DND-41 (cell line): Measurements from ENCODE around the gene JADE2.

ENCODE experiments used
- ATAC-seq: fragments of 200-7000 bp; cut with Tn5 transposase; 3 replicates; pipeline ENCODE4 v1.9.1; 2021; ENCODE audit warnings: low read depth; ENCODE audit not compliant: insufficient read depth
- DNase-seq: peaks from one replicate; pipeline ENCODE4 v3.0.0-alpha.2; 2020
- H2AFZ ChIP-seq: 2 replicates; pipeline ENCODE4 v1.6.0; 2012; ENCODE audit warnings: low read depth, low read length
- H3K27ac ChIP-seq: 2 replicates; pipeline ENCODE4 v1.5.1; 2012; ENCODE audit warnings: low read length, inconsistent platforms
- H3K27me3 ChIP-seq: fragments of 200-600 bp; sonication (generic); 2 replicates; pipeline ENCODE4 v1.6.0; 2012; ENCODE audit warnings: low read length, mild to moderate bottlenecking, inconsistent platforms; ENCODE audit not compliant: insufficient read depth, poor library complexity
- H3K36me3 ChIP-seq: 2 replicates; pipeline ENCODE4 v1.5.1; 2012; ENCODE audit warnings: low read length, inconsistent platforms; ENCODE audit not compliant: insufficient read depth
- H3K4me1 ChIP-seq: 2 replicates; pipeline ENCODE4 v1.5.1; 2012; ENCODE audit warnings: mild to moderate bottlenecking, low read length; ENCODE audit not compliant: insufficient read depth
- H3K4me2 ChIP-seq: 2 replicates; pipeline ENCODE4 v1.6.0; 2012; ENCODE audit warnings: mild to moderate bottlenecking, moderate library complexity, low read length, inconsistent platforms; ENCODE audit not compliant: insufficient read depth
- H3K4me3 ChIP-seq, 2 experiments: fragments of 200-600 bp in 1 of 2; shearing (Covaris generic) in 1 of 2; 2 replicates each; pipeline ENCODE4 v1.5.1; 2012 to 2016; ENCODE audit warnings: inconsistent platforms in 2 of 2, low read length in 2 of 2, mild to moderate bottlenecking in 2 of 2, low read depth in 1 of 2, moderate library complexity in 1 of 2
- H3K79me2 ChIP-seq: 2 replicates; pipeline ENCODE4 v1.6.0; 2012; ENCODE audit warnings: low read length, inconsistent platforms; ENCODE audit not compliant: insufficient read depth
- H3K9ac ChIP-seq: 2 replicates; pipeline ENCODE4 v1.6.0; 2012; ENCODE audit warnings: low read depth, mild to moderate bottlenecking, inconsistent platforms, low read length, moderate library complexity
- H3K9me3 ChIP-seq: 2 replicates; pipeline ENCODE4 v1.5.1; 2012; ENCODE audit warnings: low read length, moderate library complexity, mild to moderate bottlenecking, inconsistent platforms; ENCODE audit not compliant: insufficient read depth, severe bottlenecking
- H4K20me1 ChIP-seq: 2 replicates; pipeline ENCODE4 v1.6.0; 2012; ENCODE audit warnings: low read length; ENCODE audit not compliant: insufficient read depth
- CTCF ChIP-seq: IDR thresholded peaks from 2 replicates; pipeline ENCODE4 v1.5.1; 2012; ENCODE audit warnings: borderline replicate concordance, low read length, moderate library complexity, mild to moderate bottlenecking; ENCODE audit not compliant: poor library complexity, severe bottlenecking; ENCODE audit errors: extremely low read depth
- EZH2 ChIP-seq: IDR thresholded peaks from 3 replicates; pipeline ENCODE4 v1.6.1; 2012; ENCODE audit warnings: borderline replicate concordance, low read depth, mild to moderate bottlenecking, moderate library complexity, low read length, inconsistent platforms; ENCODE audit not compliant: severe bottlenecking

Gene JADE2

GRCh38 chr5:134556994-134557393, 31.5 kb downstream of the JADE2 start:
- Histone ChIP-seq H3K79me2 (peaks cover 18% of the 10 kb centered on the region), H4K20me1 (peaks cover 59% of the 10 kb centered on the region), H3K4me1 (no peaks in the 10 kb centered on the region), H3K4me3 (no peak overlapping the region), H3K9me3 (no peaks in the 10 kb centered on the region), H2AFZ (no peak overlapping the region), H3K27ac (no peak overlapping the region), H3K4me2 (no peak overlapping the region), H3K27me3 (no peaks in the 10 kb centered on the region), H3K9ac (no peak overlapping the region), H3K36me3 (peaks cover 82% of the 10 kb centered on the region)
- no peak for ATAC-seq
- TF ChIP-seq CTCF (no peak), EZH2 (no peak)
- no peak for DNase-seq

- H3K79me2 ChIP-seq = peaks cover 18% of the 10 kb centered on the region
- DNase-seq (no peak), ATAC-seq (no peak)
- no peaks in the 10 kb centered on the region for H3K27me3 ChIP-seq
- no peaks in the 10 kb centered on the region for H3K4me1 ChIP-seq
- no peak overlapping the region for H3K4me3 ChIP-seq
- no peak overlapping the region for H2AFZ ChIP-seq
- peaks cover 84% of the 10 kb centered on the region for H3K36me3 ChIP-seq
- H3K27ac ChIP-seq = no peak overlapping the region
- H3K9me3 ChIP-seq = no peaks in the 10 kb centered on the region
- H4K20me1 ChIP-seq = peaks cover 47% of the 10 kb centered on the region
- H3K4me2 ChIP-seq = no peak overlapping the region
- TF ChIP-seq EZH2 (no peak), CTCF (no peak)
- no peak overlapping the region for H3K9ac ChIP-seq
These were observed 34.2 kb downstream of the JADE2 start for GRCh38 chr5:134559672-134560071.

- DNase-seq (no peak), ATAC-seq (no peak)
- Histone ChIP-seq H3K27me3 (no peaks in the 10 kb centered on the region), H3K9me3 (no peaks in the 10 kb centered on the region), H3K4me2 (no peak overlapping the region), H3K79me2 (peaks cover 18% of the 10 kb centered on the region), H3K36me3 (peaks cover 85% of the 10 kb centered on the region), H3K4me3 (no peak overlapping the region), H2AFZ (no peak overlapping the region), H3K9ac (no peak overlapping the region), H4K20me1 (peaks cover 44% of the 10 kb centered on the region), H3K27ac (no peak overlapping the region), H3K4me1 (no peaks in the 10 kb centered on the region)
- TF ChIP-seq EZH2 = no peak
- no peak for TF ChIP-seq CTCF
These were observed 35.2 kb downstream of the JADE2 start for GRCh38 chr5:134560698-134561097.

GRCh38 chr5:134561871-134562296, 36.4 kb downstream of the JADE2 start:
- peaks cover 13% of the 10 kb centered on the region for H3K79me2 ChIP-seq
- DNase-seq (peak; percentile 15), ATAC-seq (peak; percentile 44; the same call in 1 of the 3 replicates)
- no peak overlapping the region for H3K27ac ChIP-seq
- peaks cover 40% of the 10 kb centered on the region for H4K20me1 ChIP-seq
- H3K4me3 ChIP-seq = no peak overlapping the region
- no peaks in the 10 kb centered on the region for H3K4me1 ChIP-seq
- H2AFZ ChIP-seq = no peak overlapping the region
- H3K36me3 ChIP-seq = peaks cover 85% of the 10 kb centered on the region
- no peaks in the 10 kb centered on the region for H3K27me3 ChIP-seq
- no peak overlapping the region for H3K4me2 ChIP-seq
- no peak for TF ChIP-seq EZH2
- peak; percentile 43 for TF ChIP-seq CTCF
- no peak overlapping the region for H3K9ac ChIP-seq
- H3K9me3 ChIP-seq = no peaks in the 10 kb centered on the region
